ENCODE data around the gene PRTG. TPM values are rescaled to one million over a fixed set of nuclear protein-coding genes. Genes with fewer than 3 reads are reported as not detected.

Gene PRTG
- total RNA-seq, 1 experiment from 2014 or later = 3.6 TPM

- no peak for TF ChIP-seq KAT7 (CRISPR knock-in tag; IDR thresholded peaks at IDR 0.05; ENCODE audit: borderline replicate concordance)
- no peak for TF ChIP-seq ZNF425 (CRISPR knock-in tag; conservative IDR thresholded peaks at IDR 0.05)
- no peak for TF ChIP-seq GTF2I (CRISPR knock-in tag; conservative IDR thresholded peaks at IDR 0.05)
- no peak for TF ChIP-seq NFYB (CRISPR knock-in tag; conservative IDR thresholded peaks at IDR 0.05; ENCODE audit: low read depth)
- TF ChIP-seq RELA (CRISPR knock-in tag; IDR thresholded peaks at IDR 0.05; ENCODE audit: borderline replicate concordance) = no peak
- no peak for TF ChIP-seq ZNF512 (CRISPR knock-in tag; IDR thresholded peaks at IDR 0.05; ENCODE audit: borderline replicate concordance)
- TF ChIP-seq ZNF263 (CRISPR knock-in tag; IDR thresholded peaks at IDR 0.05; ENCODE audit: low read depth) = no peak
These were observed 35.4 kb downstream of the PRTG start (continued) for GRCh38 chr15:55707518-55707917.

GRCh38 chr15:55703873-55704301 is 39.1 kb downstream of the PRTG start:
- ChIA-PET POLR2A (no interaction called here), CTCF (interaction anchor here (1.0 to 1.2 kb wide), 2 partner anchors 9 to 71 kb away, joined by 3 to 4 read pairs; no protein-coding TSS in a partner anchor)
- TF ChIP-seq SP1 (CRISPR knock-in tag; conservative IDR thresholded peaks at IDR 0.05) = no peak
- no peak for TF ChIP-seq NFYB (CRISPR knock-in tag; conservative IDR thresholded peaks at IDR 0.05; ENCODE audit: low read depth)
- TF ChIP-seq ZNF512 (CRISPR knock-in tag; IDR thresholded peaks at IDR 0.05; ENCODE audit: borderline replicate concordance) = no peak
- no peak for TF ChIP-seq IRF1 (CRISPR knock-in tag; IDR thresholded peaks at IDR 0.05)
- no peak for TF ChIP-seq TEAD1 (CRISPR knock-in tag; IDR thresholded peaks at IDR 0.05)
- no peak for TF ChIP-seq JUN (CRISPR knock-in tag; IDR thresholded peaks at IDR 0.05)
- no peak for TF ChIP-seq HMGA2 (CRISPR knock-in tag; IDR thresholded peaks at IDR 0.05)
- TF ChIP-seq RORB (CRISPR knock-in tag; IDR thresholded peaks at IDR 0.05) = no peak
- Mint-ChIP-seq H3K4me3 (no peak overlapping the region), H3K9me3 (no peaks in the 10 kb centered on the region), H3K27ac (no peak overlapping the region), H3K27me3 (ENCODE audit: low read depth) (peaks cover 6% of the 10 kb centered on the region; the same call in 1 of the 2 replicates), H3K36me3 (no peaks in the 10 kb centered on the region), H3K4me1 (peaks cover 16% of the 10 kb centered on the region)
- no peak for DNase-seq (ENCODE audit: low spot score)
- no peak for ATAC-seq

GRCh38 chr15:55700876-55701275 is 42.1 kb downstream of the PRTG start:
- H3K36me3 Mint-ChIP-seq = no peaks in the 10 kb centered on the region
- peaks cover 27% of the 10 kb centered on the region for H3K4me1 Mint-ChIP-seq
- ATAC-seq = no peak
- ChIA-PET CTCF (no interaction called here), POLR2A (no interaction called here)
- no peak overlapping the region for H3K4me3 Mint-ChIP-seq
- no peak overlapping the region for H3K27ac Mint-ChIP-seq
- DNase-seq (ENCODE audit: low spot score) = no peak
- no peaks in the 10 kb centered on the region for H3K9me3 Mint-ChIP-seq
- H3K27me3 Mint-ChIP-seq (ENCODE audit: low read depth) = peaks cover 2% of the 10 kb centered on the region; the same call in 1 of the 2 replicates
- TF ChIP-seq KAT7 (CRISPR knock-in tag; IDR thresholded peaks at IDR 0.05; ENCODE audit: borderline replicate concordance) = no peak
- no peak for TF ChIP-seq ZNF416 (CRISPR knock-in tag; IDR thresholded peaks at IDR 0.05)
- TF ChIP-seq GTF2I (CRISPR knock-in tag; conservative IDR thresholded peaks at IDR 0.05) = no peak
- TF ChIP-seq RELA (CRISPR knock-in tag; IDR thresholded peaks at IDR 0.05; ENCODE audit: borderline replicate concordance) = no peak
- no peak for TF ChIP-seq ZSCAN18 (CRISPR knock-in tag; IDR thresholded peaks at IDR 0.05)
- no peak for TF ChIP-seq ERG (CRISPR knock-in tag; IDR thresholded peaks at IDR 0.05)
- TF ChIP-seq CREM (CRISPR knock-in tag; IDR thresholded peaks at IDR 0.05) = no peak
- no peak for TF ChIP-seq ZNF263 (CRISPR knock-in tag; IDR thresholded peaks at IDR 0.05; ENCODE audit: low read depth)
- TF ChIP-seq MLX (CRISPR knock-in tag; IDR thresholded peaks at IDR 0.05) = no peak
- no peak for TF ChIP-seq FOXP4 (CRISPR knock-in tag; IDR thresholded peaks at IDR 0.05)
- no peak for TF ChIP-seq GRHL2 (CRISPR knock-in tag; IDR thresholded peaks at IDR 0.05; ENCODE audit: insufficient replicate concordance, severe bottlenecking)
- no peak for TF ChIP-seq EMX1 (CRISPR knock-in tag; IDR thresholded peaks at IDR 0.05)
- TF ChIP-seq PRRX2 (CRISPR knock-in tag; IDR thresholded peaks at IDR 0.05) = no peak

All from WTC11 (cell line).